Tibial nerve (tissue), 4 donors: ENCODE data around the gene TRIOBP. TPM values are rescaled to one million over a fixed set of nuclear protein-coding genes. Genes with fewer than 3 reads are reported as not detected.

Source experiments
- DNase-seq, 2 donors: peaks; one replicate each; pipeline ENCODE4 v3.0.0-alpha.2; 2019; ENCODE audit warnings: low spot score in 2 of 2
- H3K27ac ChIP-seq, 4 donors: fragments of 200-600 bp; sonication (generic) in 3 of 4; one replicate each; pipeline ENCODE4 v1.5.1; 2017 to 2019; ENCODE audit warnings: mild to moderate bottlenecking in 1 of 4
- H3K27me3 ChIP-seq, 2 donors: fragments of 200-600 bp; sonication (generic) in 1 of 2; one replicate each; pipeline versions ENCODE4 v1.5.1 to v1.6.0; 2017 to 2019
- H3K36me3 ChIP-seq, 3 donors: fragments of 200-600 bp; sonication (generic); one replicate each; pipeline ENCODE4 v1.5.1; 2018 to 2019
- H3K4me1 ChIP-seq, 4 donors: fragments of 200-600 bp; sonication (generic) in 3 of 4; one replicate each; pipeline ENCODE4 v1.5.1; 2017 to 2019
- H3K4me3 ChIP-seq, 4 donors: fragments of 200-600 bp; sonication (generic) in 3 of 4; one replicate each; pipeline ENCODE4 v1.5.1; 2017 to 2019; ENCODE audit warnings: mild to moderate bottlenecking in 1 of 4, moderate library complexity in 1 of 4
- H3K9me3 ChIP-seq, 4 donors: fragments of 200-600 bp; sonication (generic) in 3 of 4; one replicate each; pipeline ENCODE4 v1.5.1; 2017 to 2019
- CTCF ChIP-seq, 5 experiments: fragments of 200-600 bp in 3 of 5; fragments of 450-650 bp in 2 of 5; sonication (generic) in 3 of 5; IDR thresholded peaks; one replicate each; pipeline ENCODE4 v1.5.1; 2016 to 2019; ENCODE audit warnings: antibody characterized with exemption in 5 of 5, mild to moderate bottlenecking in 3 of 5, moderate library complexity in 2 of 5
- EP300 ChIP-seq, 2 donors: sonication (generic); formaldehyde crosslinking; IDR thresholded peaks; one replicate each; pipeline ENCODE4 v1.6.1; 2017; ENCODE audit warnings: antibody characterized with exemption in 2 of 2, mild to moderate bottlenecking in 1 of 2
- POLR2A ChIP-seq, 2 donors: fragments of 450-650 bp; IDR thresholded peaks; one replicate each; pipeline ENCODE4 v1.6.1; 2017; ENCODE audit warnings: antibody characterized with exemption in 2 of 2, mild to moderate bottlenecking in 2 of 2, moderate library complexity in 2 of 2
- WGBS, 2 donors: methylation state at CpG; one replicate each; pipeline ENCODE4 v1.1.5; 2018; 5-methylcytosine and 5-hydroxymethylcytosine counted together
- total RNA-seq, 4 donors: library from RNA; depleted of rRNA; stranded (reverse); fragments of >200 nt; gene quantifications; one replicate each; pipeline ENCODE4 v1.1.0, GENCODE V29; 2016

Gene TRIOBP
- total RNA-seq, 4 donors from 2014 or later, result 140 to 160 (median 151) TPM

- DNase-seq, result no peak
- Histone ChIP-seq H3K4me1 (peaks cover 0 to 16% (median 4%) of the 10 kb centered on the region in 4 donors), H3K4me3 (no peak overlapping the region), H3K9me3 (no peaks in the 10 kb centered on the region), H3K27ac (no peak overlapping the region), H3K27me3 (no peaks in the 10 kb centered on the region), H3K36me3 (peaks cover 5 to 99% (median 20%) of the 10 kb centered on the region in 3 donors)
- WGBS, 2 donors, result 71 to 73% methylated on average over 10 of the region's 10 CpGs
- TF ChIP-seq CTCF (IDR thresholded peaks at IDR 0.05) (no peak), EP300 (IDR thresholded peaks at IDR 0.05) (no peak), POLR2A (IDR thresholded peaks at IDR 0.05) (no peak)
These were observed 65.6 kb downstream of the TRIOBP start for GRCh38 chr22:37762389-37762836.

- Histone ChIP-seq H3K9me3 (no peaks in the 10 kb centered on the region), H3K36me3 (peaks cover 3 to 99% (median 14%) of the 10 kb centered on the region in 3 donors), H3K4me1 (peaks cover 0 to 16% (median 4%) of the 10 kb centered on the region in 4 donors), H3K4me3 (no peak overlapping the region), H3K27me3 (no peaks in the 10 kb centered on the region), H3K27ac (no peak overlapping the region)
- TF ChIP-seq POLR2A (IDR thresholded peaks at IDR 0.05) (no peak), CTCF (IDR thresholded peaks at IDR 0.05) (no peak), EP300 (IDR thresholded peaks at IDR 0.05) (no peak)
- 93 to 94% methylated on average over 8 to 9 of the region's 9 CpGs for WGBS, 2 donors
- DNase-seq, result no peak
These were observed 66.2 kb downstream of the TRIOBP start for GRCh38 chr22:37763012-37763411.

GRCh38 chr22:37763652-37764051 lies 66.8 kb downstream of the TRIOBP start:
- 86 to 88% methylated on average over 16 of the region's 16 CpGs for WGBS, 2 donors

GRCh38 chr22:37764622-37765021 lies 67.8 kb downstream of the TRIOBP start:
- Histone ChIP-seq H3K9me3 (no peaks in the 10 kb centered on the region), H3K36me3 (peaks cover 0 to 99% (median 14%) of the 10 kb centered on the region in 3 donors), H3K27me3 (no peaks in the 10 kb centered on the region), H3K27ac (peak overlapping the region in 1 of 4 donors; percentile 36), H3K4me3 (no peak overlapping the region), H3K4me1 (peaks cover 0 to 16% (median 4%) of the 10 kb centered on the region in 4 donors)
- TF ChIP-seq EP300 (IDR thresholded peaks at IDR 0.05) (no peak), POLR2A (IDR thresholded peaks at IDR 0.05) (no peak), CTCF (IDR thresholded peaks at IDR 0.05) (no peak)
- DNase-seq, result no peak
- 70 to 79% methylated on average over 6 of the region's 6 CpGs for WGBS, 2 donors

More at GRCh38 chr22:37763652-37764051, 66.8 kb downstream of the TRIOBP start:
- Histone ChIP-seq H3K27ac (no peak overlapping the region), H3K36me3 (peaks cover 2 to 99% (median 13%) of the 10 kb centered on the region in 3 donors), H3K9me3 (no peaks in the 10 kb centered on the region), H3K4me3 (no peak overlapping the region), H3K4me1 (peaks cover 0 to 16% (median 4%) of the 10 kb centered on the region in 4 donors), H3K27me3 (no peaks in the 10 kb centered on the region)
- no peak for DNase-seq
- TF ChIP-seq EP300 (IDR thresholded peaks at IDR 0.05), result no peak

- no peaks in the 10 kb centered on the region for H3K27me3 ChIP-seq
- H3K36me3 ChIP-seq, result peaks cover 0 to 100% (median 14%) of the 10 kb centered on the region in 3 donors
- 84 to 89% methylated on average over 8 to 13 of the region's 13 CpGs for WGBS, 2 donors
- TF ChIP-seq CTCF (IDR thresholded peaks at IDR 0.05) (no peak), POLR2A (IDR thresholded peaks at IDR 0.05) (no peak), EP300 (IDR thresholded peaks at IDR 0.05) (no peak)
- no peak overlapping the region for H3K27ac ChIP-seq
- peaks cover 0 to 16% (median 4%) of the 10 kb centered on the region in 4 donors for H3K4me1 ChIP-seq
- H3K9me3 ChIP-seq, result no peaks in the 10 kb centered on the region
- DNase-seq, result no peak
- H3K4me3 ChIP-seq, result no peak overlapping the region
These were observed 68.7 kb downstream of the TRIOBP start for GRCh38 chr22:37765498-37765897.
